Mucosa of descending colon (tissue), 3 donors: ENCODE measurements around the gene MISP. TPM values are rescaled to one million over a fixed set of nuclear protein-coding genes. Genes with fewer than 3 reads are reported as not detected.

ENCODE experiments used
- ATAC-seq: fragments of 200-7000 bp; cut with Tn5 transposase; one replicate; pipeline ENCODE4 v1.9.1; 2020; ENCODE audit warnings: mild to moderate bottlenecking, moderate library complexity
- DNase-seq, 3 donors: peaks; one replicate each; pipeline ENCODE4 v3.0.0-alpha.2; 2020
- H3K36me3 ChIP-seq: fragments of 200-600 bp; one replicate; pipeline ENCODE4 v1.8.0; 2021; ENCODE audit warnings: low read depth, mild to moderate bottlenecking
- H3K4me1 ChIP-seq: fragments of 200-600 bp; one replicate; pipeline ENCODE4 v1.8.0; 2021; ENCODE audit warnings: low read depth, mild to moderate bottlenecking
- H3K4me3 ChIP-seq: fragments of 200-600 bp; one replicate; pipeline ENCODE4 v1.8.0; 2021; ENCODE audit warnings: mild to moderate bottlenecking
- H3K9me3 ChIP-seq: fragments of 200-600 bp; one replicate; pipeline ENCODE4 v1.8.0; 2021; ENCODE audit warnings: mild to moderate bottlenecking
- intact Hi-C, 2 donors: fragments of 100-400 bp; cut with DNase I in 1 of 2; cut with micrococcal nuclease in 1 of 2; formaldehyde crosslinking; loops; one replicate each; pipeline versions ENCODE4 v1.11.0 to v1.11.1; 2022; cut with DNase I, micrococcal nuclease
- total RNA-seq, 3 donors: library from RNA; stranded (reverse); fragmentation: NEBNext Ultra II Directional in 2 of 3; extraction: Animal tissue kit (Norgen Biotek cat#: 25700) in 2 of 3; gene quantifications; one replicate each; pipeline versions ENCODE4 v1.2.1 to v1.2.4, GENCODE V29; 2021 to 2023
- TF ChIP-seq, protein P1 (sequence below): fragments of 200-600 bp; IDR thresholded peaks from one replicate; pipeline ENCODE4 v1.8.0; 2022; ENCODE audit warnings: antibody characterized with exemption, mild to moderate bottlenecking
- donor health status: DM: no; HTN: no; CAD: no; lungs with moderate emphysema.
- donor health status: DM: no; HTN: no; CAD: no.
- donor health status: DM: no; HTN: yes; CAD: no.

Gene MISP
- total RNA-seq, 3 donors from 2014 or later: 184 to 443 (median 361) TPM

DNA sequence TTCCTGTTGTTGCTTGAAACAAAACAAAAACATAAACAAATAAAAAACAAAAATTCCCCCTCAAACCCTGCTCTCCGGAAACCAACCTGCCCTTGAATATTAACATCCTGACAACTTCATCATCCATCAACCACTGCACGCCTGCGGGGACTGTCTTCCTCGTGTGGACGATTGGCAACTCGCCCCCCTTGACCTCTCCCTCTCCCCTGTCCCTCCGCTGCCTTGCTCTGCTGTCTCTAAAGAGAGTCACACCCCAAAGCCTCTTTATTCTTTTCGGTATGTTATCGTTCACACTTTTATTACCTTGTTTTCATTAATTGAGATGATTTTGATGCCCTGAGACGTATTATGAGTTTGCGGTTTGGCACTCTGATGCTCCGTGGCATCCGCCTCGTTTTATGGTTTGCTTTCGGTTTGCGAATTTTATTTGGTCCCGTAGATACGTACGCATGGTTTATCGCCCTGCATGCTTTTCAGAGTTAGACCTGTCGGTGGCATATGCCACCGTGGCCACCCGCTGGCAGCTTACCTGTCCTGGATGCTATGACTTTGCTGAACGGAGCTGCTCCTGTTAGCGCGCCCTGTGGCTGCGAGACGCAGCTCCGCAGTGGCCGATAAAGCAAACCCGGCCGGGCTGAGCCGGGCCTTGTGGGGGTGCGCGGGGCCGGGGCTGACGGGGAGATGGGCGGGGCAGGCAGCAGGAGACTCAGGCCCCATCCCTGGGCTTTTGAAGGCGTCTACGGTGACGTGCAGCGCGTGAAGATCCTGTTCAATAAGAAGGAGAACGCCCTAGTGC, 56.9 kb downstream of the MISP start:
- intact Hi-C loops: no loop called here
- DNase-seq (no peak), ATAC-seq (no peak)
- TF ChIP-seq, protein P1, sequence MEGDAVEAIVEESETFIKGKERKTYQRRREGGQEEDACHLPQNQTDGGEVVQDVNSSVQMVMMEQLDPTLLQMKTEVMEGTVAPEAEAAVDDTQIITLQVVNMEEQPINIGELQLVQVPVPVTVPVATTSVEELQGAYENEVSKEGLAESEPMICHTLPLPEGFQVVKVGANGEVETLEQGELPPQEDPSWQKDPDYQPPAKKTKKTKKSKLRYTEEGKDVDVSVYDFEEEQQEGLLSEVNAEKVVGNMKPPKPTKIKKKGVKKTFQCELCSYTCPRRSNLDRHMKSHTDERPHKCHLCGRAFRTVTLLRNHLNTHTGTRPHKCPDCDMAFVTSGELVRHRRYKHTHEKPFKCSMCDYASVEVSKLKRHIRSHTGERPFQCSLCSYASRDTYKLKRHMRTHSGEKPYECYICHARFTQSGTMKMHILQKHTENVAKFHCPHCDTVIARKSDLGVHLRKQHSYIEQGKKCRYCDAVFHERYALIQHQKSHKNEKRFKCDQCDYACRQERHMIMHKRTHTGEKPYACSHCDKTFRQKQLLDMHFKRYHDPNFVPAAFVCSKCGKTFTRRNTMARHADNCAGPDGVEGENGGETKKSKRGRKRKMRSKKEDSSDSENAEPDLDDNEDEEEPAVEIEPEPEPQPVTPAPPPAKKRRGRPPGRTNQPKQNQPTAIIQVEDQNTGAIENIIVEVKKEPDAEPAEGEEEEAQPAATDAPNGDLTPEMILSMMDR: no peak
- Histone ChIP-seq H3K4me3 (no peak overlapping the region), H3K4me1 (peaks cover under 1% of the 10 kb centered on the region), H3K9me3 (no peaks in the 10 kb centered on the region), H3K36me3 (peaks cover 62% of the 10 kb centered on the region)

DNA sequence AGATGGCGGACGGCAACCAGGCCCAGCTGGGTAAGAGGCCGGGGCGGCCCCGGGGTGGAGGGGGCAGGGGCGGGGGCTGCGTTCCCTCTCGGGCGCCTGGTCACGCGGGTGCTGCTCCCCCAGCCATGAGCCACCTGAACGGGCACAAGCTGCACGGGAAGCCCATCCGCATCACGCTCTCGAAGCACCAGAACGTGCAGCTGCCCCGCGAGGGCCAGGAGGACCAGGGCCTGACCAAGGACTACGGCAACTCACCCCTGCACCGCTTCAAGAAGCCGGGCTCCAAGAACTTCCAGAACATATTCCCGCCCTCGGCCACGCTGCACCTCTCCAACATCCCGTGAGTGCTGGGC, 57.5 kb downstream of the MISP start:
- intact Hi-C loops: no loop called here
- DNase-seq: no peak
- no peak for ATAC-seq
- Histone ChIP-seq H3K9me3 (no peaks in the 10 kb centered on the region), H3K36me3 (peaks cover 62% of the 10 kb centered on the region), H3K4me1 (no peaks in the 10 kb centered on the region), H3K4me3 (no peak overlapping the region)
- TF ChIP-seq, protein P1: no peak

DNA sequence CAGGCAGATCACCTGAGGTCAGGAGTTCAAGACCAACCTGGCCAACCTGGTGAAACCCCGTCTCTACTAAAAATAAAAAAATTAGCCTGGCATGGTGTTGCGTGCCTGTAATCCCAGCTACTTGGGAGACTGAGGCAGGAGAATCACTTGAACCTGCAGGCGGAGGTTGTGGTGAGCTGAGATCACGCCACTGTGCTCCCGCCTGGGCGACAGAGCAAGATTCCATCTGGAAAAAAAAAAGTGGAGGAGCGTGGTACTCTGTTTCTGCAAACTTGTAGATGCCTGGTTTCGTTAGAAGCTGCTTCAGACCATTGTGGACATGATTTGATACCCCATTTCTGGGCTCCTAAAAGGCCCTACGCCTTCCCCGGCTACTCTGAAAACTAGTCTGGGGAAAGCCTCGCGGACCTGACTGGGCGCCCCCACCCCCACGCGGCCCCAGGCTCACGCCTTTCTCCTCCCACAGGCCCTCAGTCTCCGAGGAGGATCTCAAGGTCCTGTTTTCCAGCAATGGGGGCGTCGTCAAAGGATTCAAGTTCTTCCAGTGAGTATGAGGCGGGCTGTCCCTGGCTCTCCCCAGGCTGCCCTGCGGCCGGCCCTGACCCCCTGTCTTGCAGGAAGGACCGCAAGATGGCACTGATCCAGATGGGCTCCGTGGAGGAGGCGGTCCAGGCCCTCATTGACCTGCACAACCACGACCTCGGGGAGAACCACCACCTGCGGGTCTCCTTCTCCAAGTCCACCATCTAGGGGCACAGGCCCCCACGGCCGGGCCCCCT, 59.4 kb downstream of the MISP start:
- ATAC-seq (no peak), DNase-seq (no peak)
- TF ChIP-seq, protein P1: no peak
- Histone ChIP-seq H3K4me1 (no peaks in the 10 kb centered on the region), H3K9me3 (no peaks in the 10 kb centered on the region), H3K4me3 (no peak overlapping the region), H3K36me3 (peaks cover 51% of the 10 kb centered on the region)
- intact Hi-C loops: no loop called here

DNA sequence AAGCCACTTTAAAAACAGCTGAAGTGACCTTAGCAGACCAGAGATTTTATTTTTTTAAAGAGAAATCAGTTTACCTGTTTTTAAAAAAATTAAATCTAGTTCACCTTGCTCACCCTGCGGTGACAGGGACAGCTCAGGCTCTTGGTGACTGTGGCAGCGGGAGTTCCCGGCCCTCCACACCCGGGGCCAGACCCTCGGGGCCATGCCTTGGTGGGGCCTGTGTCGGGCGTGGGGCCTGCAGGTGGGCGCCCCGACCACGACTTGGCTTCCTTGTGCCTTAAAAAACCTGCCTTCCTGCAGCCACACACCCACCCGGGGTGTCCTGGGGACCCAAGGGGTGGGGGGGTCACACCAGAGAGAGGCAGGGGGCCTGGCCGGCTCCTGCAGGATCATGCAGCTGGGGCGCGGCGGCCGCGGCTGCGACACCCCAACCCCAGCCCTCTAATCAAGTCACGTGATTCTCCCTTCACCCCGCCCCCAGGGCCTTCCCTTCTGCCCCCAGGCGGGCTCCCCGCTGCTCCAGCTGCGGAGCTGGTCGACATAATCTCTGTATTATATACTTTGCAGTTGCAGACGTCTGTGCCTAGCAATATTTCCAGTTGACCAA, 60.1 kb downstream of the MISP start:
- intact Hi-C loops: no loop called here
- Histone ChIP-seq H3K36me3 (peaks cover 45% of the 10 kb centered on the region), H3K4me3 (no peak overlapping the region), H3K4me1 (no peaks in the 10 kb centered on the region), H3K9me3 (no peaks in the 10 kb centered on the region)
- ATAC-seq (no peak), DNase-seq (no peak)
- TF ChIP-seq, protein P1: no peak

DNA sequence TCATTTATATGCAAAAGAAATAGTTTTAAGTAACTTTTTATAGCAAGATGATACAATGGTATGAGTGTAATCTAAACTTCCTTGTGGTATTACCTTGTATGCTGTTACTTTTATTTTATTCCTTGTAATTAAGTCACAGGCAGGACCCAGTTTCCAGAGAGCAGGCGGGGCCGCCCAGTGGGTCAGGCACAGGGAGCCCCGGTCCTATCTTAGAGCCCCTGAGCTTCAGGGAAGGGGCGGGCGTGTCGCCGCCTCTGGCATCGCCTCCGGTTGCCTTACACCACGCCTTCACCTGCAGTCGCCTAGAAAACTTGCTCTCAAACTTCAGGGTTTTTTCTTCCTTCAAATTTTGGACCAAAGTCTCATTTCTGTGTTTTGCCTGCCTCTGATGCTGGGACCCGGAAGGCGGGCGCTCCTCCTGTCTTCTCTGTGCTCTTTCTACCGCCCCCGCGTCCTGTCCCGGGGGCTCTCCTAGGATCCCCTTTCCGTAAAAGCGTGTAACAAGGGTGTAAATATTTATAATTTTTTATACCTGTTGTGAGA, 60.7 kb downstream of the MISP start:
- DNase-seq: no peak
- no peak overlapping the region for H3K4me3 ChIP-seq
- H3K36me3 ChIP-seq: peaks cover 39% of the 10 kb centered on the region
- no peaks in the 10 kb centered on the region for H3K4me1 ChIP-seq
- intact Hi-C loops: no loop called here
- TF ChIP-seq, protein P1: no peak
- no peak for ATAC-seq
- no peaks in the 10 kb centered on the region for H3K9me3 ChIP-seq
